NCI-H226 (cell line): ENCODE measurements around the gene ITGB5.
A peak's percentile ranks its signal among the peaks of the same experiment; 100 is the strongest.

Source experiments
- DNase-seq: peaks from one replicate; pipeline ENCODE4 v3.0.0-alpha.2; 2015

ITGB5 gene

GRCh38 chr3:124747111-124747981 lies 139.8 kb downstream of the ITGB5 start:
- no peak for DNase-seq

- no peak for DNase-seq
Measured at GRCh38 chr3:124745756-124746155, 141.4 kb downstream of the ITGB5 start.

GRCh38 chr3:124741027-124741426 lies 146.1 kb downstream of the ITGB5 start:
- DNase-seq, result no peak

- DNase-seq, result no peak
Measured at GRCh38 chr3:124731760-124732159, 155.4 kb downstream of the ITGB5 start.

GRCh38 chr3:124730941-124731297 lies 156.2 kb downstream of the ITGB5 start:
- DNase-seq, result no peak

- DNase-seq, result peak; percentile 56
Measured at GRCh38 chr3:124730129-124730940, 156.8 kb downstream of the ITGB5 start, which contains the start of gene UMPS. Gene UMPS, plus strand, starts transcription at chr3:124730452. Its CDS starts 20 bp downstream, at chr3:124730472.

GRCh38 chr3:124722589-124722988 lies 164.6 kb downstream of the ITGB5 start:
- DNase-seq, result no peak

GRCh38 chr3:124714223-124714853 lies 172.8 kb downstream of the ITGB5 start:
- no peak for DNase-seq
